Type B pancreatic cell (in vitro differentiated cells): Measurements from ENCODE around the gene UGGT1. TPM values are rescaled to one million over a fixed set of nuclear protein-coding genes. Genes with fewer than 3 reads are reported as not detected.

Experiments
- DNase-seq: peaks from one replicate; pipeline ENCODE4 v3.0.0; 2021; ENCODE audit warnings: mixed read lengths; ENCODE audit not compliant: unreplicated experiment; ENCODE audit errors: extremely low spot score
- H3K27ac Mint-ChIP-seq: 2 replicates; pipeline ENCODE4 v1.8.0; 2021; ENCODE audit warnings: mild to moderate bottlenecking, mixed read lengths
- H3K27me3 Mint-ChIP-seq: 2 replicates; pipeline ENCODE4 v1.8.0; 2021; ENCODE audit warnings: mixed read lengths
- H3K36me3 Mint-ChIP-seq: 2 replicates; pipeline ENCODE4 v1.8.0; 2021; ENCODE audit warnings: mixed read lengths
- H3K4me1 Mint-ChIP-seq: one replicate; pipeline ENCODE4 v1.8.0; 2021; ENCODE audit warnings: mixed read lengths; ENCODE audit not compliant: unreplicated experiment
- H3K4me3 Mint-ChIP-seq: 2 replicates; pipeline ENCODE4 v1.8.0; 2021; ENCODE audit warnings: mild to moderate bottlenecking, mixed read lengths
- H3K9me3 Mint-ChIP-seq: 2 replicates; pipeline ENCODE4 v1.8.0; 2021; ENCODE audit warnings: mixed read lengths
- CTCF ChIP-seq: fragments of 200-600 bp; sonication (generic); conservative IDR thresholded peaks from 2 replicates; pipeline ENCODE4 v1.5.0; 2021; ENCODE audit warnings: antibody characterized with exemption, mild to moderate bottlenecking
- total RNA-seq: library from RNA; stranded (reverse); gene quantifications from 2 replicates; pipeline ENCODE4 v1.2.1, GENCODE V29; 2021; ENCODE audit warnings: low replicate concordance

Gene UGGT1
- total RNA-seq, 1 donor from 2014 or later = 51.1 TPM

- no peak for TF ChIP-seq CTCF
- no peak overlapping the region for H3K4me3 Mint-ChIP-seq
- DNase-seq = no peak
- no peaks in the 10 kb centered on the region for H3K27me3 Mint-ChIP-seq
- H3K36me3 Mint-ChIP-seq = peaks cover 38% of the 10 kb centered on the region
- H3K4me1 Mint-ChIP-seq = peaks cover 5% of the 10 kb centered on the region
- H3K9me3 Mint-ChIP-seq = no peaks in the 10 kb centered on the region
- peak overlapping the region; percentile 35 for H3K27ac Mint-ChIP-seq
These were observed 89.0 kb downstream of the UGGT1 start for GRCh38 chr2:128180031-128180430.

- no peak for DNase-seq
- H3K36me3 Mint-ChIP-seq = peaks cover 44% of the 10 kb centered on the region
- no peak for TF ChIP-seq CTCF
- no peaks in the 10 kb centered on the region for H3K27me3 Mint-ChIP-seq
- no peaks in the 10 kb centered on the region for H3K9me3 Mint-ChIP-seq
- H3K4me1 Mint-ChIP-seq = no peaks in the 10 kb centered on the region
- no peak overlapping the region for H3K4me3 Mint-ChIP-seq
- no peak overlapping the region for H3K27ac Mint-ChIP-seq
These were observed 94.6 kb downstream of the UGGT1 start for GRCh38 chr2:128185576-128185975.

DNA sequence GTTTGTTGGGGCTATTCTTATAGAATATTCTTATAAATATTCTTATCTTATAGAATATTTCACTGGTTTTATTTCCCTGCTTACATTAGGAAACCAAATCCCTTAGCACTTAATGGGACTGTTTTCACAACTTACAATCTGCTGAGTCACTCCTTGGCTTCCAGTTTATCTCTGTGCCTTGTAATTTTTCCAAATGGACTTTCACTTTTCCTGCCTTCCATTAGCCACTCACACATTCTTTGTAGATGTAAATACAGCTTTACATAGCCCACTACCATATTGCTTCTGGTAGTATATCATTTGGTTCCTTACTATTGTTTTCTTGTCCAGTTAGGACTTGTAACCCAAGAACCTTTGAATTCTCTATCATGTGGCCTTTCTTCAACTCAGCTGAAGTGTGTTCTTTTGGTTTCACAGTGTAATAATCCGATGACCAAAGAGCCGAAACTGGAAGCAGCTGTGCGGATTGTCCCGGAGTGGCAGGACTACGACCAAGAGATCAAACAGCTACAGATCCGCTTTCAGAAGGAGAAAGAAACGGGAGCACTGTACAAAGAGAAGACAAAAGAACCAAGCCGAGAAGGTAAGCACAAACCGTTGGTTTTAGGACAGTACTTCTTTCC is 96.1 kb downstream of the UGGT1 start:
- Mint-ChIP-seq H3K9me3 (no peaks in the 10 kb centered on the region), H3K36me3 (peaks cover 44% of the 10 kb centered on the region), H3K27me3 (no peaks in the 10 kb centered on the region), H3K4me3 (no peak overlapping the region), H3K27ac (no peak overlapping the region), H3K4me1 (no peaks in the 10 kb centered on the region)
- no peak for DNase-seq
- TF ChIP-seq CTCF = no peak

GRCh38 chr2:128195435-128195984 is 104.5 kb downstream of the UGGT1 start:
- no peak overlapping the region for H3K4me3 Mint-ChIP-seq
- peaks cover 7% of the 10 kb centered on the region for H3K4me1 Mint-ChIP-seq
- TF ChIP-seq CTCF = no peak
- peaks cover 8% of the 10 kb centered on the region for H3K36me3 Mint-ChIP-seq
- no peak for DNase-seq
- peak overlapping the region; percentile 30 for H3K27ac Mint-ChIP-seq
- H3K9me3 Mint-ChIP-seq = no peaks in the 10 kb centered on the region
- no peaks in the 10 kb centered on the region for H3K27me3 Mint-ChIP-seq

DNA sequence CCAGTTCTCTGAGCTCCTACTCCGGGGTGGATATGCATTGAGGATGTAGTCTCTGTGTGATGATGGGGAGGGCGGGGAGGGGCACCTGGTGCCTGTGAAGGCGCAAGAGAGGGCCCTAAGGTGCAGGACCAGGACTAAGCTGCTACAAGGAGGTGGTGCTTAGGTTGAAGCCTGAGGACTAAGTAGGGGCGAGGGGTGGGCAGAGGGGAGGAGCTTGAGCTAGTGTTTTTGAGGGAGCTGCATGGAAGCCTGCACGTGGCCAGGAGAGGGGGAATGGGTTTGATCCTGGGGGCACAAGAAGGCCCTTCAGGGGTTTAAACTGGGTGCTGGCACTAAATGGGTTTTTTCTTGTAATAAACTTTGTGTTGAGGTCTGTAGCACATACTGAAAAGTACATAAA is 105.0 kb downstream of the UGGT1 start:
- no peak for DNase-seq
- no peak overlapping the region for H3K4me3 Mint-ChIP-seq
- peak overlapping the region; percentile 18 for H3K27ac Mint-ChIP-seq
- peaks cover 7% of the 10 kb centered on the region for H3K4me1 Mint-ChIP-seq
- no peak for TF ChIP-seq CTCF
- H3K27me3 Mint-ChIP-seq = no peaks in the 10 kb centered on the region
- H3K36me3 Mint-ChIP-seq = peaks cover 4% of the 10 kb centered on the region
- no peaks in the 10 kb centered on the region for H3K9me3 Mint-ChIP-seq
